GM12878 (cell line): ENCODE results near the gene FAM83G. TPM values are rescaled to one million over a fixed set of nuclear protein-coding genes. Genes with fewer than 3 reads are reported as not detected.

Experiments
- HSF1 ChIP-seq: fragments of 150-350 bp; IDR thresholded peaks from 2 replicates; pipeline ENCODE4 v1.6.1; 2014; ENCODE audit warnings: mild to moderate bottlenecking, low read depth, low read length
- KLF5 ChIP-seq: fragments of 450-650 bp; IDR thresholded peaks from 2 replicates; pipeline ENCODE4 v1.6.1; 2014; ENCODE audit warnings: mild to moderate bottlenecking; ENCODE audit not compliant: partially characterized antibody
- NR2C2 ChIP-seq: IDR thresholded peaks from 2 replicates; pipeline ENCODE4 v1.6.1; 2011; ENCODE audit warnings: borderline replicate concordance, low read depth; ENCODE audit not compliant: control insufficient read depth, insufficient read length
- PAX8 ChIP-seq: fragments of 450-650 bp; IDR thresholded peaks from 2 replicates; pipeline ENCODE4 v1.6.1; 2017; ENCODE audit warnings: mild to moderate bottlenecking, moderate library complexity
- STAT1 ChIP-seq: fragments of 450-650 bp; conservative IDR thresholded peaks from 2 replicates; pipeline ENCODE4 v1.6.1; 2014; ENCODE audit warnings: antibody characterized with exemption, mild to moderate bottlenecking
- SUPT20H ChIP-seq: IDR thresholded peaks from 2 replicates; pipeline ENCODE4 v1.6.1; 2011; ENCODE audit warnings: low read depth, mild to moderate bottlenecking, low read length, moderate library complexity, borderline replicate concordance; ENCODE audit not compliant: control insufficient read depth
- ZNF622 ChIP-seq: fragments of 450-650 bp; IDR thresholded peaks from 2 replicates; pipeline ENCODE4 v1.6.1; 2017; ENCODE audit warnings: mild to moderate bottlenecking, inconsistent platforms
- polyA plus RNA-seq, 11 experiments: library from polyadenylated mRNA; depleted of rRNA in 4 of 11; unstranded in 6 of 11; stranded (reverse) in 5 of 11; fragments of >200 nt; fragmentation: Nextera tagmentation in 4 of 11; fragmentation: Illumina TruSeq in 1 of 11; extraction: Ambion mirVana in 4 of 11; extraction: Trizol in 1 of 11; gene quantifications; 1 replicate in 1 of 11; 2 replicates in 10 of 11; pipeline versions ENCODE4 v1.2.1 to v1.2.3, GENCODE V29; 2011 to 2016; ENCODE audit warnings: inconsistent platforms in 2 of 11, missing spikeins in 2 of 11, low read depth in 1 of 11
- total RNA-seq, 4 experiments: library from RNA; depleted of rRNA in 3 of 4; stranded (reverse); fragments of >200 nt in 3 of 4; fragmentation: Illumina TruSeq in 1 of 4; extraction: Trizol in 1 of 4; gene quantifications; 2 replicates each; pipeline versions ENCODE4 v1.2.1 to v1.2.3, GENCODE V29; 2013 to 2021
- TF ChIP-seq, protein P1 (sequence below): IDR thresholded peaks from 2 replicates; pipeline ENCODE4 v1.6.1; 2011; ENCODE audit warnings: low read depth, low read length, improper control_type of control experiment, borderline replicate concordance

The FAM83G gene
- total and polyA plus RNA-seq, 10 of the 15 experiments (the other 5 are each of a cell fraction or from before 2014, with no cell fraction given), result 0.03 to 16.7 (median 6.5) TPM

- no peak for TF ChIP-seq SUPT20H
- TF ChIP-seq KLF5, result no peak
- no peak for TF ChIP-seq ZNF622
- TF ChIP-seq, protein P1, sequence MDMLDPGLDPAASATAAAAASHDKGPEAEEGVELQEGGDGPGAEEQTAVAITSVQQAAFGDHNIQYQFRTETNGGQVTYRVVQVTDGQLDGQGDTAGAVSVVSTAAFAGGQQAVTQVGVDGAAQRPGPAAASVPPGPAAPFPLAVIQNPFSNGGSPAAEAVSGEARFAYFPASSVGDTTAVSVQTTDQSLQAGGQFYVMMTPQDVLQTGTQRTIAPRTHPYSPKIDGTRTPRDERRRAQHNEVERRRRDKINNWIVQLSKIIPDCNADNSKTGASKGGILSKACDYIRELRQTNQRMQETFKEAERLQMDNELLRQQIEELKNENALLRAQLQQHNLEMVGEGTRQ, result no peak
- TF ChIP-seq PAX8, result no peak
- no peak for TF ChIP-seq HSF1
- TF ChIP-seq NR2C2, result no peak
- TF ChIP-seq STAT1, result no peak
Measured at GRCh38 chr17:18937981-18938691, 66.4 kb downstream of the FAM83G start (continued).
